ENCODE measurements around the gene MCF2L2.
A peak's percentile ranks its signal among the peaks of the same experiment; 100 is the strongest.
"Not testable (repeated sequence)": the region's sequence is repeated elsewhere in the genome, so short reads cannot be mapped to it uniquely, and the experiment has no call there.

The MCF2L2 gene

DNA sequence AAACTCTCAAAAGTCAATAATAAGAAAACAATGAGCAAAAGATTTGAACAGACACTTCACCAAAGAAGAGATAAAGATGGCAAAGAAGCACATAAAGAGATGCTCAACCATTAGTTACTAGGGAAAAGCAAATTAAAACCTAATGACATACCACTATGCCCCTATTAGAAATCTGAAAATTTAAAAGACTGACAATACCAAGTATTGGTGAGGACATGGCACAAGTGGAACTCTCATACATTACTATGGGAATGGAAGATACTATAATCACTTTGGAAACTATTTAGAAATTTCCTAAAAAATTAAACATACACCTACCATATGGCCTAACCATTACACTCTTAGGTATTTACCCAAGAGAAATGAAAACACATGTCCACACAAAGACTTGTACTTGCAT is 230.7 kb downstream of the MCF2L2 start:
- no peak for DNase-seq

DNA sequence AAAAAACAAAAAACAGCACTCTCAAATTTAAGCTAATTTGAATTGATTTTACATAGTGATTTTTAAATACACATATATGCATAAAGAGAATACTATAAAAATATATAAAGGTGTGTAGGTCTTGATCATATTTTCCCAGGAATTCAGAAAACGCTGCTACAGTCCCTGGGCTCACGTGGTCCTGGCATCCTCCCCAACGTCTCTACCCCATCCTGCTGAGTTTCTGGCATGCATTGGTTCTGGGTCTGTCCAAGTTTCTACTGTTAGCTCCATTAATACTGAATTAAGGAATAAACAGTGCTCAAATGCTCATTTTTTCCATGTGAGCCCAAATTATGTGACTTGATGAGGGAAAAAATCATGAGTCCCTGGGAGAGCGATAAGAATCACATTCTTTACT is 233.2 kb downstream of the MCF2L2 start:
- DNase-seq: no peak

DNA sequence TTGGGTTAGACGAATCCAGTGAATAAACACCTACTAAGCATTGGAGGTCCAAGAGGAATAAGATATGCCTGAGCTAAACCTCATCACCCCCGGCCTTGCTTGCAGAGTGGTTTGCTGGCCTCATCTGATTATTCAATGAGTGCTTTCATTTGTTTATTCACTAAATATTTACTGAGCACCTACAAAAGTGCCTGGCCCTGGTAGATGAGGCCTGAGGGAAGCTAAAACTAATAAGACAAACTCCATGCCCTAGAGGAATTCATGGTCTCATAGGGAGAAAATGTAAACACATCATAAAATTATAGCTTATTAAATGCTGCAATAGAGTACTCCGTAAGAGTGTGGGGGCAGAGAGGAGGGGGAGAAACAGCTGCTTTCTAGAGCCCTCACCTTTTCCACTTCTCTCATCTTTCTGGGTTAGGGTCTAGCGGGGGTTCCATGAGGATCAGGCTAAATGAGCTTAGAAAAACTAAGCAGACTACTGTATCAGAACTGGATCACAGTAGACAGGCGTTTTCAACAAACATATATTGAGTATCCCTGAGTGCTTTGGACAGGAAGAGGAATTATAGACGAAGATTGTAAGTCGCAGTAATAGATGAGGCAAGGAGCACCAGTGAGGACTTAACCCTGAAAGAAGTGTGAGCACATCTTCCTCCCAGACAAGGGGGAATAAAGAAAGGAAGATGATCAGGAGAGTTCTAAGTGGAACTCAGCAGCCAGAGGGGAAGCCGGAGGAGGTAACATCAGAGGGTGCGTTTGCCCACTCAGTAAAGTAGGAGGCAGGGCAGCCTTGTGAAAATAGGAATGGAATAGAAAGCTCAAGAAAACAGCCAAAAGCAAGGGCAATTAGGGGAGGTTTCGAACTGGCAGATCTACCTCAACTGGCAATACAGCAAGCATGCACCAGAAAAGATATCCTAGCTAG is 234.4 kb downstream of the MCF2L2 start:
- DNase-seq: peak; percentile 49 to 60

DNA sequence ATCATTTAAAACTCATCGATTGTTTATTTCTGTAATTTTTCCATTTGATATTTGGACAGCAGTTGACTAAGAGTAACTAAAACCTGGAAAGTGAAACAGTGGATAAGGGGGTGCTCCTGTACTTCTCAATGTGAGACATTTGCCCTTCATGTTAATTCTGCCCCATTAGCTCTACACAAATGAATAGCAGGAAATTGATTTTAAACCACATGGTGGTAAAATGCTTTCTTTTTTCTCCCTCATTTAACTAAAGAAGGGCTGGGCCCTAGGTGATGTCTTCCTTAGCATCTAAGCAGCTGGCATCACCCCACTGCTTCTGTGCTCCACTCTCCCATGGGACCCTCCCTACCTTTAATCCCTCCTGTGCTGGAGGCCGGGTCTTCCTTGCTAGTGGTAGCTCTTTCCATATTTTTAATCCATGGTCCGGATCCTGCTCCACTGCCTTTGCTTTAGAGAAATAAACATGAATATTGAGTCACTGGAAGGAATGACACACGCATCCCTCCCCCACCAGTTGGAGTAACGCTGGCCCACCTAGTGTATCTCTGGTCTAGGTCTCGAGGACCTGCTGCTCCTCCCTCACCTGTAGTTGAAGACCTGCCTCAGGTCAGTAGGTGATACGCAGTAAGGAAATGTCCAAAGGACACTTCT is 235.6 kb downstream of the MCF2L2 start:
- no peak for DNase-seq

DNA sequence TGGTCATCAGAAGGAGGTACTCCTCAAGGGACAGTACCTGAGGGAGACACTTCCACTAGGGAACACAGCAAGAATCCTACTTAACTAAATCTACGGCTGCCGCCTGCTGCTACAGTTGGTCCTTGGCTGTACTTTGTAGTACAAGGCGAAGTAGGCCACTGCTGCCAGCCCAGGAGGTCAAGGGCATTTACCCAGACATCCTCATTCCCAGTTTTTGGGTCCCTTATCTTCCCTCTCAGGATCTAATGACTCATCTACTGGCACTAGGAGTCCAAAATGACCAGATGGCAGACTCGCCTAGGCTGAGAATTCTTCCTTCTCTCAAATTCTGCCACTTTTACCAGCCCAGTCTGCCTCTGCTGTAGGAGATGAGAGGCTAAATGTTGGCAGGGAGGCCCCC is 238.8 kb downstream of the MCF2L2 start:
- DNase-seq: no peak

DNA sequence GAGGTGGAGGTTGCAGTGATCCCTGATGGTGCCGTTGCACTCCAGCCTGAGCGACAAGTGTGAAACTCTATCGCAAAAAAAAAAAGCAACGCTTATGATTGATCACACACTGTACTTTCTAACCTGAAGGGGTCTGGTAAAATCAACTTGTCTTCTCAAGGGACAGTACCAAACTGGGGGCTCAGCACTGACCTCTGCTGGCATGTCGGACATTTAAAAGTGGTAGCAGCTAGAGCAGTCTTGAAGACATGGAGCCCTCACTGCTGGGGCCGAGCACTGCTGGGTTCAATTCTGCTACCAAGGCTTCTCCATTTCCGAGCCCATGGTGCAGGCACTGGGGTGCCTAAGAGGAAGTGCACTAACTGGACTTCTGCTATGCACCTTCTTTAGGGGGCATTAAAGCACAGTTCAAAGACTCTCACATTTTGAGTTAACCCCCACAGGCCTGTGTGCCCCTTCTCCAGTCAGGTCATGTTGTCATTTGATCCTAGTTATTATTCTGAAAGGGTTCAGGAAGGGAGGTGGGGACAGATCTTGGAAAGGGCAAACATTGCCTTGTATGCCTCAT is 239.4 kb downstream of the MCF2L2 start:
- DNase-seq: peak; percentile 47 to 49

DNA sequence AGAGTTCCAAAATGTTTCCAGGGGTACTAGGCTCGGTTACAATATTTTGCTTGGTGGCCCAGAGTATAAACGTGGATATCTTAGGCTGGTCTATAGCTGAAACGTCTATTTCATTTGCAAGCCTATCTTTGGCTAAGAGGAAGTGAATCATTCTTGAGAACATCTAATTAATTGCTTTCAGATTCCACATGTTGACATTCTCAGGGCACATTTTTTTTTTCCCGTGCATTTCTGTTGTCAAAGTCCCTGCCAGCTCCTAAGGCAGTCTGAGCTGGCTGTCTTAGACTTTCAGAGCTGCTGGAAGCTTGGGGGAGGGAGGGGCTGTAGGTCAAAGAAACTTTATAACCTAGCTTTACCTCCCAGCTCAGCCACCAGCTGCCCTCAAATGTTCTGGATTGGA is 242.7 kb downstream of the MCF2L2 start:
- DNase-seq: peak; percentile 11 to 47

DNA sequence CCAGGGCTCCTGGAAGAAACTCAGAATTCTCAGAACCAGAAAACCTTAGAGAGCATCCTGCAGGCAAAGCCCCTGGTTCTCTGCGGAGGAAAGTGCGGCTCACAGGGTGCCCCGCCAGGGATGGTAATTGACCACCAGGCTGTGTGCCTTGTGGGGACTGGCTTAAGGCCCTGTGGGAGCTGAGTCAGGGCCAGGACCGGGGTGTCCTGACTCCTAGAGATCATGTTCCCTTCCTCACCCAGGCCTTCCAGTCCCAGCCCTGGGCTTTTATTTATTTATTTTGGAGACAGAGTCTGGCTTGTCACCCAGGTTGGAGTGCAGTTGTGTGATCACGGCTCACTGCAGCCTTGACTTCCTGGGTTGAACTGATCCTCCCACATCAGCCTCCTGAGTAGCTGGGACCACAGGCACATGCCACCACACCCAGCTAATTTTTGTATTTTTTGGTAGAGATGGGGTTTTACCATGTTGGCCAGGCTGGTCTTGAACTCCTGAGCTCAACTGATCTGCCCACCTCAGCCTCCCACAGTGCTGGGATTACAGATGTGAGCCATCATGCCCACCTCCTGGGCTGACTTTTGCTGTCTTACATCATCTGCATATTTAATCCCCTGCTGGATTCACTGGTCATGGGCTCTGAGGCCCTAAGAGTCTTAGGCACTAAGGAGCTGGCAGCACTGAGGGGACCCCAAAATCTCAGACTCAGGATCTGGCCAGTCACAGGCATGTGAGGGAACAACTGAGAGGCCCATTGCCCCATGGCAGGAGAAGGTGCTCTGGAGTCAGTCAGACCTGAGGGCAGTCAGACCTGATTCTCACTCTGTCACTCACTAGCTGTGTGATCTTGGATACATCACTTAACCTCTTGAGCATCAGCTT is 245.4 kb downstream of the MCF2L2 start:
- DNase-seq: no peak

DNA sequence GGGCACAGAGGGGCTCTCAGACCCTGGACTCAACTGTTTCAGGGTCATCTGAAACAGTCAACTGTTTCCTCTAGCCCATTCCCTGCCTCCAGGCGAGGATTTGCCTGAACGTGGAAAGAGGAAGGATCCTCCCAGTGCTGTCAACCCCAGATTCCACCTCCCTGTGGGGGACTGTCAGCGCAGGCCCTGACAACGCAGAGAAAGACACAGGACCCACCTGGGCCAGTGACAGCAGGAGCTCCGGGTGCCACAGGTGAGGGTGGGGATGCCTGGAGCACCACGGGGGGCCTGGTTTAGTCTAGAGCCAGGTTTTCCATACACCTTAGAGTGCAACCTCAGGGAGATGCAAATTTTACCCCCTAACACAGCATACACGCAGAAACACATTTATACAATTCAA is 246.3 kb downstream of the MCF2L2 start:
- DNase-seq: no peak

DNA sequence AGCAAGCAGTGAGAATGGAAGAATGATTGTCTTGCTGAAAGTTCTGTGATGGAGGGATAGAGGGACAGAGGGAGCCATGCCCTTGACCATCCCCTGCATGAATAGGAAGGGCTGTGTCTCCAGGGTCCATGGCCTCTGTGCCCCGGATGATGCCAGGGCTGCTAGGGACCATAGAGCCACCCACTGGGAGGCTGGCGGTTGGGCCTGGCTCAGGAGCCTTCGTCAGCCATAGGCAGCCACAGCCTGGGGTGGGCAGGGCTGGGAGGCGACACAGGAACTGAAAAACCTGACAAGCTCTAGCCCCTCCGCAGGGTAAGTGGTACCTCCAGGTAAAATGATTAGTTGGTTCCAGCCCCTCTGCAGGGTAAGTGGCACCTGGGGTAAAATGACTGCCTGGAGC is 246.8 kb downstream of the MCF2L2 start:
- DNase-seq: no peak

DNA sequence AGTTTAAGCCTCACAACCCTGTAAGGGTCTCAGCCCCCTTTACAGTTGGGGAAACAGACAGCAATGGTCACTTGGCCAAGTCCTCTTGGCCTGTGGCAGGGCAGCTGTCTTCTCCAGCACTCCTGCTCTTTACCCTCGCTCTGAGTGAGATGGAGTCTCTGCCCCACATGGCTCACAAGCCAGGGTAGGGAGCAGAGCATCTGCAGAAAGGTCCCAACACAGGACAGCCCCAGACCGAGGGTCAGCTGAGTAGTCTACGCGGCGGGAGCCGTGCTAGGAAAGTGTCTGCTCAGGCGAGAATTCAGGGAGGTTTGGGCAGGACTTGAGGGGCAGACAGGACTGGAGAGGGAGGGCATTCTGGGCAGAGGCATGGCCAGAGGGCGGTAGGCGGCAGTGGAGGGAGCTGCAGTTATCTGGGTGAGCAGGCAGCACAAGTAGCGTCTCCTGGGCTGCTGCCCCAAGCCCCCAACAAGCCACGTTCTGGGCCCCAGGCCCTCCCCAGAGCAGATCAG is 247.6 kb downstream of the MCF2L2 start:
- DNase-seq: no peak

DNA sequence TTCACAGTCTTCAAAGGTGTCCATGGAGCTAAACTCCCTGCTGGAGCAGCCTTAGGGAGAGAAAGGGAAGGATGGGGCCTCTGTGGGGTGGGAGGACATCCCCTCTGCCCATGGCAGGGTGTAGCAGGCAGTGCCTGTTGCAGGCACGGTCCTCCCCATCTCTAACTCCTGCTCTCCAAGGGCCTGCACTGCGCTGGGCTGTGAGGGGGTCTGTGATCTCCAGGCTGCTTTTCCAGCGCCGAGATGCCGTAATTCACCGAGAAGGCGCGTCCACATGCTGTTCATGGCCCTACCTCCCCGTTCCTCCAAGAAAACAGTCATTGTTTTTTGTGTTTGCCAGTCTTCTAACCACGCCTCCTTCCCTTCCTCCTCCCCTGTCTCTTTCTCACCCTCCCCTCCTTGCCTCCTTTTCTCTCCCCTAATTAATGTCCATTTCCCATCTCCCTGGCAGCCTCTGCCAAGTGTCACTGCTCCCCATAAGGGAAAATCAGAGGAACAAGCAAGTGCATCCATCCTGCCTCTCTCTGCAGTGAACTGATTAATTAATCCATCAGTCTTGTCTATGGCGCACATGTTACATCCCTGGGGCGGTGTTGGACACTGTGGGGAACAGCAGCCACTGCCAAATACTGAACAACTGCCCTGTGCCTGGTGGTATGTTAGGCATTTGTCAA is 248.2 kb downstream of the MCF2L2 start:
- no peak for DNase-seq

DNA sequence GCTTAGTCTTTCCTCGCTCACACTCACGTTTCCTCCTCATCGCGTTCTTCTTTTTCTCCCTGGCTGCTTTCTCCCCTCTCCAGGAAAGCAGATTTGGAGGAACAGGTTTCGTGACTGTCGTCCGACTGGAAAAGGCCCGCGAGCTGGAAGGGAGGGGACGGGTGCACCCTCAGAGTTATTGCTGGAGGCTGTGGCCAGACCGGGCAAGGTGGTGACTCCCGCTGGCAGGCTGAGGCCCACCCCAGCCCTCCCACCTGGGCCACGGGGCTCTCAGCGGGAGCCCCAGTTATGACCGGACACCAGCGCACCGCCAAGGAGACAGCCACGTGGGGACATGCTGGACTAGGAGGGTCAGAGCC is 248.9 kb downstream of the MCF2L2 start:
- not testable (repeated sequence) for DNase-seq

DNA sequence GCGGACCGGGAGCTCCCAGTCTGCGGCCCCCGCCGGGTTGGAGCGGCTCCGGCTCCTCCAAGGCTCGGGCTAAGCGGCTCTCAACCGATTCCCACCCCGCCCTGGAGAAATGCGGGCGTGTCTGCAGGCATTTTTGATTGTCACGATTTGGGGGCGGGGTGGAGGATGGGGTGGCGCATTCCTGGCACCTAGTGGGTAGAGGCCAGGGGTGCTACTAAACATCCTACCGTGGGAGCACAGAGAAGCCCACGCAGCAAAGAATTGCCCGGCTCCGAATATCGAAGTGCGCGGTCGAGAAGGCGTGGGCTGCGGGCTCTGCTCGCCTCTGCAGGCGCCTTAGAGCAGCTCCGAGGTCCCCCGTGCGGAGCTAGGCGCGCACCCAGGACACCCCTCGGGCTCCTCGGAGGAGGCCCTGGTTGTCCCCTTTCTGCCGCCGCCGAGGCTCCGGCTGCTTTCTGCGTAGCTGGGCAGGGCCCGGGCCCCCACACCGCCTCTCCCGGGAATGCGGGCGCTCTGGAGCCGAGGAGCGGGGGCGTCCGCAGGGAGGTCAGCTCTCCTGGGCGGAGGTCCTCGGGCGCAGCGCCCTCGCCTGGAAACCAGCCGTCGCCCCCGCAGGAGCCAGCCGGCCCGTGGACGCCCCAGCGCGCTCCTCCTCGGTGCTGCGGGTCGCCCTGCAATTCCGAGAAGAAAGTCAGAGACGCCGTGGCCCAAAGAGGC is 249.4 kb downstream of the MCF2L2 start:
- DNase-seq: peak; percentile 9 to 39

DNA sequence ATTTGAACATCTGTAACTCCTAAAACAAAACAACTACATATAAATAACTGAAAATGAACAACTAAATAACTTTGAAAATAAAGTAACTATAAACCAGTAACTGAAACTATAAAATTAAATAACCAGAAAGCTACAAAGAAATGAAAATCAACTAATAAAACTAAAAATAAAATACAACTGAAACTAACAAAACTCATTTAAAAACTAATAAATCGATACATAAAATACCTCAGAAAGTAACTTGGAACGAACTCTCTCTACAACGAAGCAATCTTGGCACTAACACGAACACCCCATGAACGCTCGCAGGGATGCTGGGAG is 249.9 kb downstream of the MCF2L2 start:
- no peak for DNase-seq

DNA sequence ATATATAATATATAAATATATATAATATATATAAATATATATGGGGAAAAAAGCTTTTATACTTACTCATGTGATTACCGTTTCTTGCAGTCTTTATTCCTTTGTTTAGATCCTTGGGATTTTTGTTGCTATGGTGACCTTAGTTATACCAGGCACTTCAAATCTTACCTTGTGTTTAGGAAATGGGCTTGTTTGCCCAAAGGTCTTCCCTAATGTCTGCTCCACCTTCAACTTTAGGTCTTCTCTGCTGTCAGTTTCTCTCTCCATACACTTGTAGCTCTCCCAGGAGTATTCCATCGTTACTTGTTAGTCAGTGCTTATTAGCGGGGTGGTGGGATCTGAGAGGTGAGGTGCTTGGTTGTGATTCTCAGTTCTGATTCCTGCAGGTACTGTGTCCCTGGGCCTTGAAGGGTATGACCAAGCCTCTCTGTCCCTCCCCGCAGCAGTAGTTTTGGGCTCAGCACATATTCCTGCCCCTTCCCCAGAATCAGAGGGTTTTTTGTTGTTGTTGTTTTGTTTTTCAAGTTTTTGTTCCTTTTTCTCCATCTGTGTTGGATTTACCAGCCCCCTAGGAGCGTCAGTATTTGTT is 256.3 kb downstream of the MCF2L2 start:
- DNase-seq: no peak

DNA sequence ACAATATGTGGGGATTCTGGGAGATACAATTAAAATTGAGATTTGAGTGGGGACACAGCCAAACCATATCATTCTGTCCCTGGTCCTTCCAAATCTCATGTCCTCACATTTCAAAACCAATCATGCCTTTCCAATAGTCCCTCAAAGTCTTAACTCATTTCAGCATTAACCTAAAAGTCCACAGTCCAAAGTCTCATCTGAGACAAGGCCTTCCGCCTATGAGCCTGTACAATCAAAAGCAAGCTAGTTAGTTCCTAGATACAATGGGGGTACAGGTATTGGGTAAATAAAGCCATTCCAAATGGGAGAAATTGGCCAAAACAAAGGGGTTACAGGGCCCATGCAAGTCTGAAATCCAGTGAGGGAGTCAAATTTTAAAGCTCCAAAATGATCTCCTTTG is 260.4 kb downstream of the MCF2L2 start:
- not testable (repeated sequence) for DNase-seq

DNA sequence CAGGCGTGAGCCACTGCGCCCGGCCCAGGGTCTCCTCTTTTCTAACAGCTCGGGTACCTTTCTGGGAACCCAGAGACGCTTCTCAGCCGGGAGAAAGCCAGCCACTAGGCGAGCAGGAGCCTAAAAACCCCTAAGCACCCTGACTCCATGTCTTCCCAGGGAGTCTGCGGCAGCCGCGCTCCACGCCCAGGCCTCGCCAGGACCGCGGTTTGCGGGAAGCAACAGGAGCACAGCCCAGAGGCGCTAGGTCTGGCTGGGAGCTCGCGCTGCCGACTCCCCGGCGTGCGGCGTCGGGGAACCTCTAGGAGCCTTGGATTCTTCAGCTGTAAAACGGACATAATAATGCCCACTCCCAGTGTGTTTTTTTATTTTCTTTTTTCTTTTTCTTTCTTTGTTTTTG is 264.9 kb downstream of the MCF2L2 start:
- no peak for DNase-seq

DNA sequence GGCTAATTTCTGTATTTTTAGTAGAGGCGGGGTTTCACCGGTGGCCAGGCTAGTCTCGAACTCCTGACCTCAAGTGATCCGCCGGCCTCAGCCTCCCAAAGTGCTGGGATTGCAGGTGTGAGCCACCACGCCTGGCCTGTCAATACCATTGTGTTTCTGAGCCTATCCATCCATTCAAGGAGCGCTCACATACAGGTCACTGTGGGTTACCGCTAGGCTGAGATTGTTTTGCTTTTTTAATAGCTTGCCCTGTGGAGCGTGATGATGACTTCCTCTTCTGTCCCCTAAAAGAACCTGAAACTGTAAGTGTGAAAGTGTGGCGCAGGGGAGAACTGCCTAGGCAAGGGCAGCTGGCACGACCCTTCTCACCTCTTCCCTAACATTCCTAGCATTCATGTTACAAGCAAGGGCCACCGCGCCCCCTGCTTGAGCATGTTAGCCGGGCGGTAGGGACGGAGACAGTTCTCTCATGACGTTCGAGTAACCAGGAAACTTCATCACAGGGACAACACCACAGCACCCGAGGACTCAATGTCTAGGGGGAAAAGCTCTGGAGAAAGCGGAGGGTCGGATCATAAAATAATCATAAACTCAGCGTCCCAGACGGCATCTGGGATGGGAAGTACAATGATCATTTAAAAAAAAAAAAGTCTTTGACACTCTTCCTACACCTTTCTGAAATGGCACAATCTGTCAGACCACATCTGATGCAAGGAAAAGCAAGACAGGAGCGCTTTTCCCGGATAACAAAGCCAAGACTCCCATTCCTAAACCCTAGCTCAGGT is 266.7 kb downstream of the MCF2L2 start:
- DNase-seq: peak in 1 of 2 donors; percentile 20

DNA sequence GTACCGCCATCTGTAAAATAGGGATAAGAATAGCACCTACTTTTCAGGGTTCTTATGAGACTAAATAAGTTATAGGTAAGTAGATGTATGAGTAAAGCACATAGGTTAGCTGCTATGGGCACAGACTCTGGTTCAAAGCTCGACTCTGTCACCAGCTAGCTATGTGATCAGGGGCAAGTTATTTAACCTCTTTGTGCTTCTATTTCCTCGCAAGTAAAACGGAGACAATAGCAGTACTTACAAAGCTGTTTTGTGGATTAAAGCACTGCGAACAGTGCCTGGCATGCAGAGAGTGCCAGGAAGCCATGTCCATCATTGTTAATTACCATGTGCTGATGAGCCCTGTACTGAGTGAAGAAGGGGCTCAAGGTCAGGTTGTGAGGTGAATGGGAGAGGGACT is 267.8 kb downstream of the MCF2L2 start:
- no peak for DNase-seq

Measured in inflammatory macrophage (primary cell).